HCT116 (cell line): ENCODE results near the gene CAMK2N2. TPM values are rescaled to one million over a fixed set of nuclear protein-coding genes. Genes with fewer than 3 reads are reported as not detected.

Source experiments
- ATAC-seq: fragments of 200-7000 bp; cut with Tn5 transposase; 2 replicates; pipeline ENCODE4 v1.9.1; 2020; ENCODE audit warnings: mild to moderate bottlenecking, moderate library complexity
- BruUV-seq: library from RNA; stranded (reverse); fragments of 400-500 nt; replicated peaks from 2 replicates; lab custom pipeline; 2021; lab: Mats Ljungman, UMichigan
- CTCF ChIA-PET: fragments of 300-600 bp; sonication (Branson Sonifier 250); formaldehyde crosslinking; loops from one replicate; lab custom pipeline; 2021; ENCODE audit warnings: antibody characterized with exemption; lab: Charles Lee
- POLR2A ChIA-PET: fragments of 300-600, 350-600 bp; sonication (Branson Sonifier 250); formaldehyde crosslinking; loops from one replicate; lab custom pipeline; 2021; ENCODE audit warnings: antibody characterized with exemption; lab: Charles Lee
- RAD21 ChIA-PET, 2 experiments: fragments of 300-600 bp; sonication (Branson Sonifier 250); formaldehyde crosslinking; loops; one replicate each; lab custom pipeline; 2023; ENCODE audit warnings: low total read pairs in 2 of 2; ENCODE audit not compliant: uncharacterized antibody in 2 of 2, unreplicated experiment in 2 of 2, low non-redundant PET in 1 of 2; lab: Charles Lee
- DNase-seq: peaks from one replicate; pipeline ENCODE4 v3.0.0-alpha.2; 2010; ENCODE audit warnings: low read depth, low spot score
- H2AFZ ChIP-seq: fragments of 200-600 bp; shearing (Covaris generic), sonication (generic); 2 replicates; pipeline ENCODE4 v1.6.1; 2017; ENCODE audit warnings: low read depth, mixed run types, mixed read lengths, antibody characterized with exemption, low read length; ENCODE audit not compliant: poor library complexity, severe bottlenecking
- H3K27ac ChIP-seq: 2 replicates; pipeline ENCODE4 v1.5.1; 2012; ENCODE audit warnings: low read depth, low read length
- H3K27me3 ChIP-seq: fragments of 200-600 bp; sonication (generic); 2 replicates; pipeline ENCODE4 v1.6.1; 2016; ENCODE audit warnings: mixed run types, low read length, mixed read lengths; ENCODE audit not compliant: insufficient read depth
- H3K36me3 ChIP-seq, 2 experiments: fragments of 200-500 bp in 1 of 2; fragments of 200-600 bp in 1 of 2; sonication (Bioruptor generic) in 1 of 2; sonication (generic) in 1 of 2; 2 replicates each; pipeline versions ENCODE4 v1.5.1 to v1.6.1; 2014 to 2016; ENCODE audit warnings: low read length in 2 of 2, inconsistent platforms in 1 of 2, mixed read lengths in 1 of 2, mixed run types in 1 of 2; ENCODE audit not compliant: insufficient read depth in 2 of 2, control insufficient read depth in 1 of 2
- H3K4me1 ChIP-seq, 2 experiments: fragments of 200-600 bp in 1 of 2; sonication (generic) in 1 of 2; 2 replicates each; pipeline versions ENCODE4 v1.5.1 to v1.6.1; 2012 to 2017; ENCODE audit warnings: low read length in 2 of 2, inconsistent platforms in 1 of 2, mild to moderate bottlenecking in 1 of 2, mixed read lengths in 1 of 2, mixed run types in 1 of 2, moderate library complexity in 1 of 2; ENCODE audit not compliant: insufficient read depth in 2 of 2, control insufficient read depth in 1 of 2
- H3K4me2 ChIP-seq: fragments of 200-600 bp; sonication (generic); 2 replicates; pipeline ENCODE4 v1.6.1; 2017; ENCODE audit warnings: mixed run types, low read length, mixed read lengths
- H3K4me3 ChIP-seq, 2 experiments: fragments of 200-600 bp in 1 of 2; sonication (generic) in 1 of 2; replicated peaks in 1 of 2; 2 replicates each; pipeline ENCODE4 v1.5.1; 2011 to 2016; ENCODE audit warnings: low read length in 2 of 2, control low read depth in 1 of 2, low read depth in 1 of 2, mild to moderate bottlenecking in 1 of 2, mixed read lengths in 1 of 2, mixed run types in 1 of 2
- H3K79me2 ChIP-seq: fragments of 200-600 bp; sonication (generic); 2 replicates; pipeline ENCODE4 v1.6.1; 2017; ENCODE audit warnings: mild to moderate bottlenecking, mixed run types, low read length, moderate library complexity, mixed read lengths; ENCODE audit not compliant: insufficient read depth
- H3K9ac ChIP-seq: fragments of 200-600 bp; sonication (generic); 2 replicates; pipeline ENCODE4 v1.6.1; 2016; ENCODE audit warnings: low read length, mixed read lengths
- H3K9me2 ChIP-seq: fragments of 200-600 bp; sonication (generic), shearing (Covaris generic); 2 replicates; pipeline ENCODE4 v1.6.1; 2017; ENCODE audit warnings: mixed run types, mild to moderate bottlenecking, moderate library complexity; ENCODE audit not compliant: insufficient read depth
- H3K9me3 ChIP-seq, 2 experiments: fragments of 200-500 bp in 1 of 2; fragments of 200-600 bp in 1 of 2; sonication (Bioruptor generic) in 1 of 2; sonication (generic) in 1 of 2; 2 replicates each; pipeline ENCODE4 v1.6.1; 2014 to 2017; ENCODE audit warnings: low read length in 2 of 2, mixed read lengths in 2 of 2, inconsistent platforms in 1 of 2, low read depth in 1 of 2, mild to moderate bottlenecking in 1 of 2, mixed run types in 1 of 2, moderate library complexity in 1 of 2; ENCODE audit not compliant: control insufficient read depth in 1 of 2, insufficient read depth in 1 of 2
- H4K20me1 ChIP-seq: fragments of 200-600 bp; sonication (generic), shearing (Covaris generic); 2 replicates; pipeline ENCODE4 v1.6.1; 2017; ENCODE audit warnings: mixed run types, mild to moderate bottlenecking, moderate library complexity; ENCODE audit not compliant: insufficient read depth
- CBX3 ChIP-seq: IDR thresholded peaks from 2 replicates; pipeline ENCODE4 v1.6.1; 2012; ENCODE audit warnings: low read depth
- CTCF ChIP-seq, 3 experiments: fragments of 200-600 bp in 1 of 3; sonication (generic) in 1 of 3; IDR thresholded peaks in 2 of 3; conservative IDR thresholded peaks in 1 of 3; 2 replicates each; pipeline ENCODE4 v1.5.1; 2012 to 2017; ENCODE audit warnings: low read depth in 2 of 3, low read length in 2 of 3, antibody characterized with exemption in 1 of 3, borderline replicate concordance in 1 of 3, control low read depth in 1 of 3, mild to moderate bottlenecking in 1 of 3, mixed read lengths in 1 of 3, mixed run types in 1 of 3, moderate library complexity in 1 of 3; ENCODE audit not compliant: insufficient read depth in 1 of 3
- ELF1 ChIP-seq: IDR thresholded peaks from 2 replicates; pipeline ENCODE4 v1.6.1; 2012; ENCODE audit warnings: low read depth, borderline replicate concordance
- EZH2phosphoT487 ChIP-seq: fragments of 200-600 bp; IDR thresholded peaks from 2 replicates; pipeline ENCODE4 v1.6.1; 2018; ENCODE audit warnings: antibody characterized with exemption, borderline replicate concordance
- FOSL1 ChIP-seq: IDR thresholded peaks from 2 replicates; pipeline ENCODE4 v1.6.1; 2012; ENCODE audit warnings: low read depth
- POLR2A ChIP-seq: IDR thresholded peaks from 2 replicates; pipeline ENCODE4 v1.7.0; 2011; ENCODE audit warnings: borderline replicate concordance; ENCODE audit not compliant: insufficient read depth, insufficient read length; ENCODE audit errors: extremely low read depth
- POLR2AphosphoS5 ChIP-seq: IDR thresholded peaks from 2 replicates; pipeline ENCODE4 v1.6.1; 2011; ENCODE audit warnings: mild to moderate bottlenecking, low read depth, low read length, moderate library complexity
- REST ChIP-seq: IDR thresholded peaks from 2 replicates; pipeline ENCODE4 v1.6.1; 2012; ENCODE audit warnings: low read depth
- SIN3A ChIP-seq: IDR thresholded peaks from 2 replicates; pipeline ENCODE4 v1.6.1; 2012; ENCODE audit warnings: low read depth
- SP1 ChIP-seq: IDR thresholded peaks from 2 replicates; pipeline ENCODE4 v1.6.1; 2012; ENCODE audit warnings: low read depth
- SRF ChIP-seq: IDR thresholded peaks from 2 replicates; pipeline ENCODE4 v1.6.1; 2012; ENCODE audit warnings: low read depth
- YY1 ChIP-seq: IDR thresholded peaks from 2 replicates; pipeline ENCODE4 v1.6.1; 2011; ENCODE audit warnings: low read length, low read depth, moderate library complexity, mild to moderate bottlenecking; ENCODE audit not compliant: insufficient replicate concordance; ENCODE audit errors: extremely low read depth
- ZNF274 ChIP-seq: fragments of 200-500 bp; sonication (Bioruptor generic); IDR thresholded peaks from 2 replicates; pipeline ENCODE4 v1.6.1; 2014; ENCODE audit warnings: mild to moderate bottlenecking, low read depth, low read length, inconsistent platforms
- intact Hi-C: fragments of 100-400 bp; cut with micrococcal nuclease; formaldehyde crosslinking; loops from 2 replicates; pipeline ENCODE4 v1.10.0; 2022
- total RNA-seq: library from RNA; stranded (reverse); gene quantifications from one replicate; pipeline ENCODE4 v1.2.1, GENCODE V29; 2021; ENCODE audit not compliant: unreplicated experiment

CAMK2N2 gene
- total RNA-seq, 1 experiment from 2014 or later: 5.1 TPM

DNA sequence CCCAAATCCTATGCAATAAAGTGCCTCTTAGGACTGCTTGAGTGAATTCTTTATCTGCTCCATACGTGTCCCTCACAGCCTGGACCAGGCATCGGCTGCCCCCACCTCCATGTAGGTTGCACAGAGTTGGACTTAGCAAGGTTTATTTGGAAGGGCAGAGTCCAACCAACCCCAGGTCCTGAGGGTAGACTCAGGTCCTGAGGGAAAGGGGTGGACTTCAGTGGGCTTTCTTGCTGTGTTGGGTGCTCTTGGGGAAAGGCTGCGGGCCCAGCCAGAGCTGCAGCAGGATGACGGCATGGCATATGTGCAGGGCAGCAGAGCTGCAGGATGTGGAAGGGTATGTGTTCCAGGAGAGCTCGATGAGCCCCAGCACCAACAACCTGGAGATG is 19.1 kb downstream of the CAMK2N2 start:
- Histone ChIP-seq H3K27ac (no peak overlapping the region; the same call in 1 of the 2 replicates), H3K4me3 (no peak overlapping the region), H3K79me2 (peaks cover 21% of the 10 kb centered on the region), H3K4me2 (no peak overlapping the region), H3K4me1 (peaks cover 0 to under 1% of the 10 kb centered on the region in 2 experiments; a peak in 2 of 4 replicates), H4K20me1 (no peaks in the 10 kb centered on the region), H3K9me3 (no peaks in the 10 kb centered on the region), H3K27me3 (no peaks in the 10 kb centered on the region), H2AFZ (no peak overlapping the region), H3K9me2 (no peaks in the 10 kb centered on the region), H3K9ac (no peak overlapping the region), H3K36me3 (peaks cover 28 to 38% of the 10 kb centered on the region in 2 experiments; a peak in 3 of 4 replicates)
- no peak for ATAC-seq
- no TSS peak for BruUV-seq
- POLR2A ChIA-PET: no interaction called here
- TF ChIP-seq SRF: no peak
- no peak for TF ChIP-seq FOSL1
- RAD21 ChIA-PET: no interaction called here
- no peak for DNase-seq
- intact Hi-C loops: no loop called here
- CTCF ChIA-PET: interaction anchor here (0.8 to 1.2 kb wide), 3 partner anchors 15 to 98 kb away, joined by 3 to 6 read pairs (median 4); no protein-coding TSS in a partner anchor

- H3K79me2 ChIP-seq: peaks cover 16% of the 10 kb centered on the region
- H3K4me3 ChIP-seq: no peak overlapping the region
- DNase-seq (no peak), ATAC-seq (peak; percentile 81)
- intact Hi-C loops: no loop called here
- no peak overlapping the region for H3K4me2 ChIP-seq
- no peak overlapping the region for H3K9ac ChIP-seq
- ChIA-PET RAD21 (interaction anchor here in 1 of 2 experiments (0.8 kb wide), 1 partner anchor 96 kb away, joined by 3 read pairs; no protein-coding TSS in a partner anchor), POLR2A (no interaction called here), CTCF (interaction anchor here (0.8 to 1.8 kb wide), 4 partner anchors 8 to 97 kb away, joined by 3 to 6 read pairs (median 4); no protein-coding TSS in a partner anchor)
- no peak overlapping the region for H2AFZ ChIP-seq
- H3K9me2 ChIP-seq: no peaks in the 10 kb centered on the region
- no peaks in the 10 kb centered on the region for H3K4me1 ChIP-seq
- H4K20me1 ChIP-seq: no peaks in the 10 kb centered on the region
- no peaks in the 10 kb centered on the region for H3K9me3 ChIP-seq
- H3K36me3 ChIP-seq: peaks cover 28 to 38% of the 10 kb centered on the region in 2 experiments; a peak in 3 of 4 replicates
- BruUV-seq: no TSS peak
- H3K27ac ChIP-seq: no peak overlapping the region; the same call in 1 of the 2 replicates
- no peaks in the 10 kb centered on the region for H3K27me3 ChIP-seq
- TF ChIP-seq CBX3 (no peak), CTCF (IDR thresholded peaks at IDR 0.05 in 2 of 3, conservative IDR thresholded peaks at IDR 0.05 in 1 of 3; ENCODE audit: borderline replicate concordance in 1 of 3, insufficient read depth in 1 of 3, low read depth in 2 of 3, low read length in 2 of 3) (peak in 2 of 3 experiments; percentile 41 to 49; a peak in 4 of 6 replicates), ELF1 (no peak), SIN3A (no peak), POLR2AphosphoS5 (peak; percentile 41; the same call in 1 of the 2 replicates), YY1 (no peak), POLR2A (no peak), REST (no peak), ZNF274 (no peak), SP1 (no peak), EZH2phosphoT487 (no peak)
These were observed 19.7 kb downstream of the CAMK2N2 start for GRCh38 chr3:184241447-184242296.
